OCI-LY7 (cell line): ENCODE data around the gene ELMO2. TPM values are rescaled to one million over a fixed set of nuclear protein-coding genes. Genes with fewer than 3 reads are reported as not detected.

Source experiments
- BruUV-seq: library from RNA; stranded (reverse); fragments of 400-500 nt; replicated peaks from 2 replicates; lab custom pipeline; 2021; lab: Mats Ljungman, UMichigan
- CTCF ChIA-PET: fragments of 300-600 bp; sonication (Branson Sonifier 250); formaldehyde crosslinking; loops from one replicate; lab custom pipeline; 2022; ENCODE audit warnings: antibody characterized with exemption; ENCODE audit not compliant: unreplicated experiment; lab: Charles Lee
- POLR2A ChIA-PET: fragments of 300-600 bp; sonication (Branson Sonifier 250); formaldehyde crosslinking; loops from one replicate; lab custom pipeline; 2022; ENCODE audit warnings: antibody characterized with exemption; lab: Charles Lee
- DNase-seq: peaks from one replicate; pipeline ENCODE4 v3.0.0-alpha.2; 2015; ENCODE audit warnings: low spot score
- H2AFZ ChIP-seq: fragments of 200-600 bp; sonication (generic), shearing (Covaris generic); 2 replicates; pipeline ENCODE4 v1.6.1; 2014; ENCODE audit warnings: mild to moderate bottlenecking, antibody characterized with exemption, low read length, moderate library complexity
- H3K27ac ChIP-seq: fragments of 200-600 bp; sonication (generic); 2 replicates; pipeline ENCODE4 v1.5.1; 2014; ENCODE audit warnings: mixed run types, low read depth, mild to moderate bottlenecking, moderate library complexity, low read length, inconsistent platforms; ENCODE audit not compliant: poor library complexity, severe bottlenecking
- H3K36me3 ChIP-seq: fragments of 200-600 bp; sonication (generic); 2 replicates; pipeline ENCODE4 v1.6.1; 2014; ENCODE audit warnings: mild to moderate bottlenecking, antibody characterized with exemption, low read length, moderate library complexity, mixed read lengths; ENCODE audit not compliant: insufficient read depth
- H3K4me1 ChIP-seq: fragments of 200-600 bp; sonication (generic); 2 replicates; pipeline ENCODE4 v1.5.1; 2014; ENCODE audit warnings: mild to moderate bottlenecking, low read length; ENCODE audit not compliant: insufficient read depth, poor library complexity, severe bottlenecking
- H3K4me2 ChIP-seq: fragments of 200-600 bp; sonication (generic); 2 replicates; pipeline ENCODE4 v1.6.1; 2014; ENCODE audit warnings: mild to moderate bottlenecking, low read length
- H3K4me3 ChIP-seq: fragments of 200-600 bp; sonication (generic); 2 replicates; pipeline ENCODE4 v1.5.1; 2014; ENCODE audit warnings: mild to moderate bottlenecking, low read depth, low read length; ENCODE audit not compliant: poor library complexity, severe bottlenecking
- H3K79me2 ChIP-seq: fragments of 200-600 bp; sonication (generic); 2 replicates; pipeline ENCODE4 v1.6.1; 2016; ENCODE audit warnings: low read depth, mild to moderate bottlenecking, low read length, moderate library complexity, mixed read lengths; ENCODE audit not compliant: insufficient read depth
- H3K9me2 ChIP-seq: fragments of 200-600 bp; sonication (generic); 2 replicates; pipeline ENCODE4 v1.6.1; 2016; ENCODE audit warnings: mild to moderate bottlenecking, low read length, mixed read lengths; ENCODE audit not compliant: insufficient read depth
- H3K9me3 ChIP-seq: fragments of 200-600 bp; sonication (generic); 2 replicates; pipeline ENCODE4 v1.6.1; 2014; ENCODE audit warnings: mild to moderate bottlenecking, mixed run types, low read length, mixed read lengths
- H4K20me1 ChIP-seq: fragments of 200-600 bp; sonication (generic); 2 replicates; pipeline ENCODE4 v1.6.1; 2014; ENCODE audit warnings: mild to moderate bottlenecking, antibody characterized with exemption, low read length, moderate library complexity, mixed read lengths; ENCODE audit not compliant: insufficient read depth
- EZH2phosphoT487 ChIP-seq: fragments of 200-600 bp; sonication (generic); IDR thresholded peaks from 2 replicates; pipeline ENCODE4 v1.6.1; 2018; ENCODE audit warnings: low read depth, borderline replicate concordance, mild to moderate bottlenecking, mixed run types, antibody characterized with exemption, low read length, moderate library complexity, mixed read lengths
- intact Hi-C: fragments of 100-400 bp; cut with micrococcal nuclease; formaldehyde crosslinking; loops from one replicate; pipeline ENCODE4 v1.10.0; 2022; ENCODE audit not compliant: unreplicated experiment
- total RNA-seq, 2 experiments: library from RNA; depleted of rRNA in 1 of 2; stranded (reverse); fragments of >200 nt in 1 of 2; shearing (Covaris generic) in 1 of 2; gene quantifications; 2 replicates each; pipeline ENCODE4 v1.2.3, GENCODE V29; 2014 to 2022
- TF ChIP-seq, protein P1 (sequence below): fragments of 200-600 bp; sonication (generic); conservative IDR thresholded peaks from 2 replicates; pipeline ENCODE4 v1.5.1; 2014; ENCODE audit warnings: mild to moderate bottlenecking, antibody characterized with exemption, low read length, moderate library complexity, mixed read lengths

Gene ELMO2
- total RNA-seq, 2 experiments from 2014 or later, result 16.0 to 36.4 TPM

DNA sequence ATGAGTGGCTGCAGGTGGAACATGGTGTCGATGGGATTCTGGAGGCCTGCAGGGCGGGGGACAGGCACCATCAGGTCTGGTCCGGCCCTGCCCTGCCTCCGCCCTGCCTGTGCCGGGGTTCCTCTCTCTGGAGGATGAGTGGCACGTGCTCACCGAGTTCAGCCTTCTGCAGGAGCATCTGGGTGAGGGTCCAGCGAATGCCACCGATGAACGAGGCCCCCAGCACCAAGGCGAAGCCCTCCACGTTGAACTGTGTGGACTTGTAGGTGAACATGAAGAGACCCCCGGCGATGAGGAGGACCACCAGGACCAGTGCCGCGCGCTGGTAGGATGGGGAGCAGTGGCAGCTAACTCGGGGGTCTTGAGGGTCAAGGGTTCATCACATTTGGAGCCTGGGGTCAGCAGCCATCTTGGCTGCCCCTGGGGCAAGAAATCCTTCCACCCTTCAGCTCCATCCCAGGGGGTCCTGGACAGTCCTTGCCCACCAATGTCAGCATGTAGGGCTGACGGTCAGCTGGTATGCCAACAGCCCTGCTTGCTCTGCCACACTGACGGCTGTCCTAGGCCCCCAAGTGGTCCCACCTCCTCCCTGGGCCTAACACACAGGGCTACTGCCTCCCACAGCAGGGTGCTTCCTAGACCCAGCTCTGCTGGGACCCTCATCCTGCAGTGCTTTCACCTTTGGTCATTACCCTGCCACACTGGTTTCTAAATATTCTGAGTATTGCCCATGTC lies 51.3 kb downstream of the ELMO2 start:
- TF ChIP-seq, protein P1, sequence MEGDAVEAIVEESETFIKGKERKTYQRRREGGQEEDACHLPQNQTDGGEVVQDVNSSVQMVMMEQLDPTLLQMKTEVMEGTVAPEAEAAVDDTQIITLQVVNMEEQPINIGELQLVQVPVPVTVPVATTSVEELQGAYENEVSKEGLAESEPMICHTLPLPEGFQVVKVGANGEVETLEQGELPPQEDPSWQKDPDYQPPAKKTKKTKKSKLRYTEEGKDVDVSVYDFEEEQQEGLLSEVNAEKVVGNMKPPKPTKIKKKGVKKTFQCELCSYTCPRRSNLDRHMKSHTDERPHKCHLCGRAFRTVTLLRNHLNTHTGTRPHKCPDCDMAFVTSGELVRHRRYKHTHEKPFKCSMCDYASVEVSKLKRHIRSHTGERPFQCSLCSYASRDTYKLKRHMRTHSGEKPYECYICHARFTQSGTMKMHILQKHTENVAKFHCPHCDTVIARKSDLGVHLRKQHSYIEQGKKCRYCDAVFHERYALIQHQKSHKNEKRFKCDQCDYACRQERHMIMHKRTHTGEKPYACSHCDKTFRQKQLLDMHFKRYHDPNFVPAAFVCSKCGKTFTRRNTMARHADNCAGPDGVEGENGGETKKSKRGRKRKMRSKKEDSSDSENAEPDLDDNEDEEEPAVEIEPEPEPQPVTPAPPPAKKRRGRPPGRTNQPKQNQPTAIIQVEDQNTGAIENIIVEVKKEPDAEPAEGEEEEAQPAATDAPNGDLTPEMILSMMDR, result no peak
- no peak for TF ChIP-seq EZH2phosphoT487
- intact Hi-C loops, result no loop called here
- DNase-seq, result no peak
- POLR2A ChIA-PET, result no interaction called here
- Histone ChIP-seq H3K36me3 (peaks cover 9% of the 10 kb centered on the region; the same call in 1 of the 2 replicates), H4K20me1 (no peaks in the 10 kb centered on the region), H3K9me2 (no peaks in the 10 kb centered on the region), H3K79me2 (no peaks in the 10 kb centered on the region), H3K4me1 (peaks cover 13% of the 10 kb centered on the region), H3K9me3 (no peaks in the 10 kb centered on the region), H3K4me3 (no peak overlapping the region), H3K27ac (no peak overlapping the region), H2AFZ (no peak overlapping the region), H3K4me2 (no peak overlapping the region)
- CTCF ChIA-PET, result no interaction called here
- BruUV-seq, result no TSS peak

DNA sequence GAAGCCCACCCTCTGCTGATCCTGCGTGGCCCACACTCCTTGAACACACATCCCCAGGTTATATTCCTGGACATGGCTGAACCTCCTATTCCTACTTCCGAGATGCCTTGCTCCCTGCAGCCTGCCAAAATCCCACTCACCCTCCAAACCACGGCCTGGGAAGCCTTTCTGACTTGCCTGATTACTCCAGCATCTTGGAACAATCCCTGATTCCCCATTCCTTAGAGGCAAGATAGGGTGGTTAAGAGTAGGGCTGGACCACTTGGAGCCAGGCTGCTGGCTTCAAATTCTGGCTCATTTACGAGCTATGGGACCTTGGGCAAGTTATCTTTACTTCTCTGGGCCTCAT lies 52.2 kb downstream of the ELMO2 start:
- Histone ChIP-seq H3K27ac (no peak overlapping the region), H3K9me3 (no peaks in the 10 kb centered on the region), H3K4me3 (no peak overlapping the region), H2AFZ (no peak overlapping the region), H4K20me1 (no peaks in the 10 kb centered on the region), H3K36me3 (peaks cover 9% of the 10 kb centered on the region; the same call in 1 of the 2 replicates), H3K4me2 (no peak overlapping the region), H3K79me2 (no peaks in the 10 kb centered on the region), H3K9me2 (no peaks in the 10 kb centered on the region), H3K4me1 (peaks cover 19% of the 10 kb centered on the region)
- BruUV-seq, result TSS peak; percentile 29
- POLR2A ChIA-PET, result no interaction called here
- TF ChIP-seq, protein P1, result no peak
- TF ChIP-seq EZH2phosphoT487, result no peak
- CTCF ChIA-PET, result no interaction called here
- intact Hi-C loops, result no loop called here
- no peak for DNase-seq

DNA sequence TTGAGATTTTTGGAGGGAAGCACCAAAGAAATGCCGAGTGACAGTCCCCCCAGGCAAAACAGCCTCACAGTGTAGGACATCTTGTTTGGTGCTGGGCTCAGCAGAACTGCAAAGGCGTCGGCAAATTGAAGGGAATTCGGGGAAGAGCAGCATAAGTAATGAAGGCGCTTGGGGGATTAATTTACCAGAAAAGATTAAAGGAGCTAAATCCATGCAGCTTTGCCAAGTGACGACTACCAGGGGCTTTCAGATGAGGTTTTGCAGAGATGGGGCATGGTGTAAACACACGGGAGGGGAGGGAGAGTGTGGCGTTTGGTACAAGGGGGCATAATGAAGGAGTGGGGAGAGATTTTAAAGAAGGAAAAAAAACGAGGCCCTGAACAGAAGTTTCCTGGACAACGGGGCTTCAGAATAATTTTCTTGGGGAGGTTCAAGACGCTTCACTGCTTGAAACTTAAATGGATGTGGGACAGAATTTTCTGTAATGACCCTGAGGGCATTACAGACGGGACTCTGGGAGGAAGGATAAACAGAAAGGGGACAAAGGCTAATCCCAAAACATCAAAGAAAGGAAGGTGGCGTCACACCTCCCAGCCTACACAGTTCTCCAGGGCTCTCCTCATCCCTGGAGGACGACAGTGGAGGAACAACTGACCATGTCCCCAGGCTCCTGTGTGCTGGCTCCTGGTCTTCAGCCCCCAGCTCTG lies 52.8 kb downstream of the ELMO2 start:
- TF ChIP-seq, protein P1, result no peak
- TF ChIP-seq EZH2phosphoT487, result no peak
- H3K9me3 ChIP-seq, result no peaks in the 10 kb centered on the region
- no peaks in the 10 kb centered on the region for H4K20me1 ChIP-seq
- H3K79me2 ChIP-seq, result no peaks in the 10 kb centered on the region
- no TSS peak for BruUV-seq
- no peak overlapping the region for H2AFZ ChIP-seq
- H3K36me3 ChIP-seq, result peaks cover 9% of the 10 kb centered on the region; the same call in 1 of the 2 replicates
- H3K9me2 ChIP-seq, result no peaks in the 10 kb centered on the region
- DNase-seq, result no peak
- ChIA-PET CTCF (no interaction called here), POLR2A (no interaction called here)
- intact Hi-C loops, result no loop called here
- H3K4me1 ChIP-seq, result peaks cover 24% of the 10 kb centered on the region
- no peak overlapping the region for H3K27ac ChIP-seq
- no peak overlapping the region for H3K4me3 ChIP-seq
- H3K4me2 ChIP-seq, result no peak overlapping the region
